GM12892 (cell line): ENCODE results near the gene ZNF860.

Experiments
- POLR2A ChIP-seq: IDR thresholded peaks from 2 replicates; pipeline ENCODE4 v1.6.1; 2011; ENCODE audit warnings: low read depth, low read length, control low read depth
- POLR2AphosphoS5 ChIP-seq: IDR thresholded peaks from 2 replicates; pipeline ENCODE4 v1.6.1; 2011; ENCODE audit warnings: low read depth, low read length, control low read depth

DNA sequence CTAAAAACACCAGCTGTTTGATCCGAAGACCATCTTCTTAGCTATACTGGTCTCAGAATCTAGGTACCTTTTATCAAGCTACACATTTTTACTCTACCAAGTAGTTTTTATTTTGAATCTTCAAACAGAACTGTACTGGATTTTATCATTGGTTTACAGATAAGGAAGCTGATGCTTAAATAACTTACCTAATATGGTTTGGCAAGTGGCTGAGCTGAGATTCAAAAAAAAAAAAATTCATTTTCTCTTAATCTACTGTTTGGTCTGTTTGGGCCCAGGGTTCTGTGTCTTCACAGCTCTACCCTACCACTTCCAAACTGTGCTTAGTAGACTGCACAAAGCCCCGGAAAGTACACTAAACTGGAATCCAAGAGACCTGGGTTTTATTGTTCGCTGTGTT is 35.7 kb downstream of the ZNF860 start:
- TF ChIP-seq POLR2A (no peak), POLR2AphosphoS5 (no peak)
